ENCODE data around the gene HAPLN2.
"Not testable (repeated sequence)": the region's sequence is repeated elsewhere in the genome, so short reads cannot be mapped to it uniquely, and the experiment has no call there.

Gene HAPLN2

GRCh38 chr1:156592158-156592909 is 26.9 kb upstream of the HAPLN2 start:
- no peak for DNase-seq

GRCh38 chr1:156592910-156593660 is 26.1 kb upstream of the HAPLN2 start:
- DNase-seq: no peak

- DNase-seq: no peak
Measured at GRCh38 chr1:156593661-156593989, 25.6 kb upstream of the HAPLN2 start.

DNA sequence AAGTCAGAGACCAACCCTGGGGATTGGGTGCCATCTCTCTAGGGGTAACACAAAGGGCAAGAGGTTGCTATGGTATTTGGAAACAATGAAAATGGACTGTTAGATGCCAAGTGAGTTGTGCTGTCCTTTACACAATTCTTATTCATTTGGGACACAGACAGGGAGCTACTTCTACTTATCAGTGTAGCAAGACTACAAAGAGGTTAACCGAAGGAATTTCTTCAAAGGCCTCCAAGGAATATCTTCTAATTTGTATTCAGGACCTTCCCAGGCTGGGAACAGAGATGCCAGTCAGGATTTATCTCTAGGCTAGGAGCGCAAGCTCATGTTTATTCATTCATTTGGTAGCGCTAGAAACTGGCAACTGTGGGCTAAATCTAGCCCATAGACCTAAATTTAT is 25.0 kb upstream of the HAPLN2 start:
- DNase-seq: no peak

DNA sequence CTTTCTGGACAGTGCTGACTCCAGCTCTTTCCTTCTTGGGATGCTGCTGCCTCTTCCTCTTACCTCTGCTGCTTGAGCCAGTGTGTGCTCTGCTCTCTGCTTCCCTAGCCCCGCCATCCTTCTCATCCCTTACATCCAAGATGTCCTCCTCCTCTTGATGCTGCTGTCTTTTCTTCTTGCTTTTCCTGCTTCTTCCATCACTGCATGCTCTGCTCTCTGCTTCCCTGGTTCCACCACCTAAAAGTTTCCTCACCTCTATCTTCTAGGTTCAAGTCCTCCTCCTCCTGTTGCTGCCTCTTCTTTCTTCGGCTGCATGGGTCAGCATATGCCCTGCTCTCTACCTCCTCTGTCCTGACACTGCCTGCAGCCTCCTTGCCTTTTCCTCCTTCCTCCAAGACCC is 24.2 kb upstream of the HAPLN2 start:
- DNase-seq: no peak

DNA sequence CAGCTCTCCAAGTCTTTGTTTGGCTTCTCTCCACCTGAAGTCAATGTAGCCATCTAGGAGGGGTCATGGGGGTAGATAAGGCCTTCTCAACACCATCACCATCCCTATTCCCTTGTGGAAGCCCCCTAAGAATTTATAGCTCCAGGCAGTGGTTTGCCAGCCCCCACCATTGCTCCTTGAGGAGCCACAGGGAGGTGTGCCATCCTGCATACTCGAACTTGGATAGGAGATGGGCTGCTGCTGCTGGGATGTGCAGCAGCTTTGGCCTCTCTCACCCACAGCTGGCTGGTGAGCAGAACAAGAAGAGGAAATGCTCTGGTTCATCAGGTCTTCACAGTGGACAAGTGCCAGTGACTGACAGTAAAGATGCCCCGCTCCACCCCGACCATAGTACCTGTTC is 22.8 kb upstream of the HAPLN2 start:
- no peak for DNase-seq

DNA sequence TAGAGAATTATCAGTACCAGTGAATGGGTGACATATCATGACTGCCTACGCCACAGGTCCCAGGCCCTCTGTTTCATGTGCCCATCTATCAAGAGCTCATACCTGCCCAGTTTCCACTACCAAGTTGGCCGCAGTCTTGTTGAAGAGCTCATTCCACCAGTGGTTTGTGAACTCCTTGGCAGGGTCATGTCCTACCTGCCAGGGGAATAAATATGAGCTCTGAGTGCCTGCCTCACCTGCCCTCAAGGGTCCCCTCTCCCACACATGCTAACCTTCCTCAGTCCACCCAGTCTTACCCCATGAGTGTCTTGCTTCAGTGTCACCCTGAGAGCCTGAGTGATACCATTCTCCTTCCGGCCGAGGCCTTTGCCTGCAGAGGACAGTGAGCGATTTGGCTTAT is 21.1 kb upstream of the HAPLN2 start:
- DNase-seq: no peak

- no peak for DNase-seq
Measured at GRCh38 chr1:156598731-156599432, 20.3 kb upstream of the HAPLN2 start.

DNA sequence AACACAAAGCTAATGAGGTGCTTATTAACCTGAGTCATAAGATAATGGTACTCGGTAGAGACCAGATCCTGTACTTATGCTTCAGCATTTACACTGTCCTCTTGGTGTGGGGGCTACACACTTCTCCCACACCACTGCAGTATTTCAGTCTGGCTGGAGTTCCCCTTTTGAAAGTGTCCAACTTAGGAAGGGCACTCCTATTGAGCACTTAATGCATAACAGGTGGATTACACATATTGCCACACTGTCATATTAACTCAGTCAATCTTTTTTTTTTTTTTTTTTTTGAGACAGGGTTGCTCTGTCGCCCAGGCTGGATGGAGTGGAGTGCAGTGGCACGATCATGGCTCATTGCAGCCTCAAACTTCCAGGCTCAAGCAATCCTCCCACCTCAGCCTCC is 19.4 kb upstream of the HAPLN2 start:
- DNase-seq: no peak

DNA sequence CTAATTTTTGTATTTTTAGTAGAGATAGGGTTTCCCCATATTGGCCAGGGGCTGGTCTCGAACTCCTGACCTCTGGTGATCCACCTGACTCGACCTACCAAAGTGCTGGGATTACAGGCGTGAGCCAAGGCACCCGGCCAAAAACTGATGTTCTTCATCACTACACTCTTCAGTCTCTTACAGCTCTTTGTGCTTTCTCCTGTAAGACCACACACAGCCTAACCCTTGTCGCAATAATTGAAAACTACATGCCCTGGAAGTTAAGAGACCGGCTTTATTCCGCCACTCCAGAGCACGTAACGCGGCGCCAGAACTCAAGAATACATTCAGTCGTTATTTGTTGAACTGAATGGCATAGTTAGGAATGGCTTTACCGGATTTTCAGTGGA is 18.5 kb upstream of the HAPLN2 start:
- DNase-seq: no peak

DNA sequence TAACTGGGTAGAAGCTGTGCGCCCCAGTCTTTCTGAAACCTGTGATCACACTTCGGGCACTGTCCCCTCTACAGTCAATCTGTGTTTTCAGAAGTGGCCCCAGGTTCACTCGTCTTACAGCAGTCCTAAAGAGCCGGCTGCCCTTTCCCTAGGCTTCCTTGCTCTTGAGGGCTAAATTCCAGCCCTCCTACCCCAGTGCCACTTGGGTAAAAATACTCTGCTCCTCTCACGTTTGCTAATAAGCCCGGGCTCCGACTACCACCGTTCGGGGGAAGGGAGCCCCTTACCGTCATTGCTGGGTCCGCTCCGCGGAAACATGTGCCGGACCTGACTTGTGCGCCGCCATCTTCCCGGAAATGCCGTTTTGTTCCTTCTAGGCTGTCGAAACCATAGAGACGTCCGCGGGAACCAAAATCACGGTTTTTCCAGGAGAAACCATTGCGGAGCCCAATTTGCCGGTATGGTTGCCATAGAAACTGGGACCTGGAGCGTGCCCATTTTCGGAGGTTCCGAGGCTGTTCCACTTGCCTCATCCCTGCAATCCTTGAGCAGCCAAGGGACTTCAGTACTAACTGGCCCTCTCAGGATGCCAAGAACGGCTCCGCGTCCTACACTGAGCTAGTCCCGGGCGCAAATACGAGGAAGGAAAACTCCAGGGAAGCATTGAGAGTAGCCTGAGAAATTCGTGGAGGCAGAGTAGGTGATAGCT is 17.9 kb upstream of the HAPLN2 start, which contains the start of gene GPATCH4:
Gene GPATCH4, minus strand, starts transcription at position 358 of the 709 bp plus-strand sequence.
- DNase-seq: peak; percentile 77

DNA sequence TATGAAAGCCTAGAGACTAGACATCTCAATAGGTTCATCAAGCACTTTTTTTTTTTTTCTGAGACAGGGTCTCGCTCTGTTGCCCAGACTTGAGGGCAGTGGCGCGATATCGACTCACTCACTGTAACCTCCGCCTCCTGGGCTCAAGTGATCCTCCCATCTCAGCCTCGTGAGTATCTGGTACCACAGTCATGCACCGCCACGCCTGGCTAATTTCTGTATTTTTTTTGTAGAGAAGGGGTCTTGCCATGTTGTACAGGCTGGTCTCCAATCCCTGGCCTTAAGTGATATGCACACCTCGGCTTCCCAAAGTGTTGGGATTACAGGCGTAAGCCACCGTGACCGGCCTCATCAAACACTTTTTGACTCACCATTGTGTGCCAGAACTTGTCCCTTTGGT is 17.3 kb upstream of the HAPLN2 start:
- DNase-seq: no peak

GRCh38 chr1:156602557-156602993 is 16.6 kb upstream of the HAPLN2 start:
- DNase-seq: no peak

DNA sequence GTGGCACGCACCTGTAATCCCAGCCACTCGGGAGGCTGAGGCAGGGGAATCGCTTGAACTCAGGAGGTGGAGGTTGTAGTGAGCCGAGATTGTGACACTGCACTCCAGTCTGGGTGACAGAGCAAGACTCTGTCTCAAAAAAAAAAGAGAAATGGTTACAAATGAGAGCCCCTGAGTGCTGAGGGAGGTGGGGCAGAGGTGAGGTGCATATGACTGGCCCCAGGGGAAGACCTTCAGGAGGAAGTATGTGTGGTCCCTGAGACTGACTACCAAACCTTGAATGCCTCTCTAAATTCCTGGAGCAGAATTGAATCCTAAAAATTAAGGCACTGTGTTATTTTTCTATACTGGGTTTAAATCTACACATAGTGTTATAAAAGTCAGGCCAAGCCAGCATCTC is 11.9 kb upstream of the HAPLN2 start:
- not testable (repeated sequence) for DNase-seq

DNA sequence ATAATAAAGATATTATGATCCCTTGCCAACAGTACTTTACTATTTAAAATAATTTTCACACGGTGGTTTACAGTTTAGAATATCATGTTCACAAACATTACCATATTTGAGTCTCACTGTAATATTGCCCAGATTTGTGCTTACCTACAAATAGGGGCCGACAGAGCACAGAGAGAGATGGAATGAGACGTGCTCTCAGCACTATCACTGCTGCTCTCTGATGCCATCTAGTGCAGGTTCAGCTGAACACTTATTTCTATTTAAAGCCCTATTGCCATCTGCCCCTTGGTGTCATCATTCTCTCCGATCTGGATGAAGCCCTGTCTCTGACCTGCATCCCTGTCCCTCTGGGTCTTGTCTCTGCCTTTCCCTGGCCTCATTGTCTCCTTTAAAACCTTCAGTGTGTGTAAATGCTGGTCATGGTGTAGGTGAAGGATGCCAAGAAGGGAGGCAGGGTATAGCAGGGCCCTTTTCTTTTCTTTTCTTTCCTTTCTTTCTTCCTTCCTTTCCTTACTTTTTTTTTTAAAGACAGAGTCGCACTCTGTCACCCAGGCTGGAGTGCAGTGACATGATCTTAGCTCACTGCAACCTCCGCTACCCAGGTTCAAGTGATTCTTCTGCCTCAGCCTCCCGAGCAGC is 11.1 kb upstream of the HAPLN2 start:
- DNase-seq: peak; percentile 64

DNA sequence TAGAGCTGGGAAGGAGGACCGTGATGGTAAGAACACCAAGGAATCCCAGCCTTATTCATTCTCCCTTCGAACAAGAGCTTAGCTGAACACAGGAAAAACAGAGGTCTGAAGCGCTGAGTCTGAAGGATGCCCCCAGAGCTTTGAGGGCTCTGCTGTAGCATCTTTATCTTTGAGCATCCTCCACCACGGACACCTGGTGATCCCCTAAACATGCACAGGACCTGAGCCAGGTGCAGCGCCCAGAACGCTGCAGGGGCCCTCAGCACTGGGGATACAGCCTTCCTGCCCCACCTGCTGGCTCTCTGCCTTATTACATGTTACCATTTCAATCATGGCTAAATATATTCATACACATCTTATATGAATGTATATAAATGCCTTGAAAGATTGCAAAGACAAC is 10.2 kb upstream of the HAPLN2 start:
- DNase-seq: peak; percentile 69

DNA sequence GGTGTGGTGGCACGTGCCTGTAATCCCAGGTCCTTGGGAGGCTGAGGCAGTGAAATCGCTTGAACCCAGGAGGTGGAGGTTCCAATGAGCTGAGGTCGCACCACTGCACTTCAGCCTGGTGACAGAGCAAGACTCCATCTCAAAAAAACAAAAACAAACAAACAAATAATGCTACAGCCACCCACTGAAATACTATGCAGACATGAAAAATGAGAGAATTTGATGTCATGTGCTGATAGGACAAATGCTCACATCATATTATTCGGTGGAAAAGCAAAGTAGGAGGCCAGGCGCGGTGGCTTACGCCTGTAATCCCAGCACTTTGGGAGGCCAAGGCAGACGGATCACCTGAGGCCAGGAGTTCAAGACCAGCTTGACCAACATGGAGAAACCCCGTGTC is 9.1 kb upstream of the HAPLN2 start:
- not testable (repeated sequence) for DNase-seq

GRCh38 chr1:156612666-156613065 is 6.5 kb upstream of the HAPLN2 start:
- no peak for DNase-seq

DNA sequence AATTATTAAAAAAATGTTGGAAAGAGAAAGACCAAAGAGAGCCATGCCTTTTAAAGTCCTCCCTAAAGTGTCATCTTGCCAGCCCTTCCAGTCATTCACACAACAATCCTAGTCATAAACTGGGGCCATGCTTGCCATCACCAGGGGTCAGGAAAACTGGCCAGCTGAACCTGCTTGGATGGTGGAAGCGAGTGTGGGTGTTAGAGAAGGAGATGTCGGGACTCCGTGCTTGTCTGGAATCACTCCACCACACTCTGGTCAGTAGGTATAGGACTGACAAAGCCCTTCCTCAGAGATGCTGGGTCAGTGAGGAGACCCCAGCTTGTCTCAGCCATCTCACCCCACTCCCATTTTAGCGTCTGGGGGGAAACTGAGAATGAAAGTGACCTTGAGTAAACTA is 3.3 kb upstream of the HAPLN2 start:
- no peak for DNase-seq

- no peak for DNase-seq
Measured at GRCh38 chr1:156616463-156616862, 2.8 kb upstream of the HAPLN2 start.

- no peak for DNase-seq
Measured at GRCh38 chr1:156619582-156619955, 354 bp downstream of the HAPLN2 start.

DNA sequence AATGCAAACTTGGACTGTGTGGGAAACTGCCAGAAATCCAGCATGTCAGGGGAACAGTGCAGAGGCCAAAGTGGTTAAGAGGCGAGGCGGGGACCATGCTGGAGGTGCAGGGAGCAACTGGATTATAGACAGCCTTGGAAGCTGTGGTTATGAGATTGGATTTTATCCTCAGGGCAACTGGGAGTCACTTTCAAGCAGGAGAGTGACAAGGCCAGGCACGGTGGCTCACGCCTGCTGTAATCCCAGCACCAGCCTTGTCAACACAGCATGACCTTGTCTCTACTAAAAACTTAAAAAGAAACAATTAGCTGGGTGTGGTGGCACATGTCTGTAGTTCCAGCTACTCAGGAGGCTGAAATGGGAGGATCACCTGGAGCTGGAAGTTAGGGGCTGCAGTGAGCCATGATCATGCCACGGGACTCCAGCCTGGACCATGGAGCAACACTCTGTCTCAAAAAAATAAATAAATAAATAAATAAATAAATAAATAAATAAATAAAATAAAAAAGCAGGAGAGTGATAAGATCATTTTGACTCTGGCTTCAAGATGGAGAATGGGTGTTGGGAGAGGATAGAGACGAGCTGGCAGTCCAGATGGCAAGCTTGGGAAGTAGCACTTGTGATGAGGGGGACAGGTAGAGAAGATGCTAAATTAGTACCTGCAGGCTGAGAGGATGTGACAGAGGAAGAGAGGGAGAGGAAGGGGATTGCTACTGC is 3.5 kb downstream of the HAPLN2 start:
- no peak for DNase-seq
